B cell (primary cell): ENCODE data around the gene CR1.
"Not testable (repeated sequence)": the region's sequence is repeated elsewhere in the genome, so short reads cannot be mapped to it uniquely, and the experiment has no call there.

Source experiments
- EZH2 ChIP-seq: IDR thresholded peaks from 2 replicates; pipeline ENCODE4 v1.6.1; 2012; ENCODE audit warnings: borderline replicate concordance, low read depth, mild to moderate bottlenecking, moderate library complexity, low read length; ENCODE audit not compliant: insufficient read depth, poor library complexity, severe bottlenecking
- TF ChIP-seq, protein P1 (sequence below): fragments of 200-600 bp; IDR thresholded peaks from one replicate; pipeline ENCODE4 v1.8.0; 2022; ENCODE audit warnings: antibody characterized with exemption, mild to moderate bottlenecking

DNA sequence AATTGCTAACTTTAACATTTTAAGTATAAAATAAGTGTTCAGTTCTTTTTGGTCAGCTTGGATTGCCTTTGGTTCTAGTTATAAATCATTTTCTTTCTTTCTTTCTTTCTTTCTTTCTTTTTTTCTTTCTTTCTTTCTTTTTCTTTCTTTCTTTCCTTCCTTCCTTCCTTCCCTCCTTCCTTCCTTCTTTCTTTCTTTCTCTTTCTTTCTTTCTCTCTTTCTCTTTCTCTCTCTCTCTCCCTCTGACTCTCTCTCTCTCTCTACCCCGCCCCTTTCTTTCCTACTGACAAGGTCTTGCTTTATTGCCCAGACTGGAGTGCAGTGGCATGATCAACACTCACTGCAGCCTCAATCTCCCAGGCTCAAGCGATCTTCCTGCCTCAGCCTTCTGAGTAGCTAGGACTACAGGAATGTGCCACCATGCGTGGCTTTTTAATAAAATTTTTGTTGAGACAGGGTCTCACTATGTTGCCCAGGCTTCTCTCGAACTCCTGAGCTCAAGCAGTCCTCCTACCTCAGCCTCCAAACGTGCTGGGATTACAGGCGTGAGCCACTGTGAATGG, 187.0 kb downstream of the CR1 start:
- TF ChIP-seq EZH2: not testable (repeated sequence)
- TF ChIP-seq, protein P1, sequence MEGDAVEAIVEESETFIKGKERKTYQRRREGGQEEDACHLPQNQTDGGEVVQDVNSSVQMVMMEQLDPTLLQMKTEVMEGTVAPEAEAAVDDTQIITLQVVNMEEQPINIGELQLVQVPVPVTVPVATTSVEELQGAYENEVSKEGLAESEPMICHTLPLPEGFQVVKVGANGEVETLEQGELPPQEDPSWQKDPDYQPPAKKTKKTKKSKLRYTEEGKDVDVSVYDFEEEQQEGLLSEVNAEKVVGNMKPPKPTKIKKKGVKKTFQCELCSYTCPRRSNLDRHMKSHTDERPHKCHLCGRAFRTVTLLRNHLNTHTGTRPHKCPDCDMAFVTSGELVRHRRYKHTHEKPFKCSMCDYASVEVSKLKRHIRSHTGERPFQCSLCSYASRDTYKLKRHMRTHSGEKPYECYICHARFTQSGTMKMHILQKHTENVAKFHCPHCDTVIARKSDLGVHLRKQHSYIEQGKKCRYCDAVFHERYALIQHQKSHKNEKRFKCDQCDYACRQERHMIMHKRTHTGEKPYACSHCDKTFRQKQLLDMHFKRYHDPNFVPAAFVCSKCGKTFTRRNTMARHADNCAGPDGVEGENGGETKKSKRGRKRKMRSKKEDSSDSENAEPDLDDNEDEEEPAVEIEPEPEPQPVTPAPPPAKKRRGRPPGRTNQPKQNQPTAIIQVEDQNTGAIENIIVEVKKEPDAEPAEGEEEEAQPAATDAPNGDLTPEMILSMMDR: not testable (repeated sequence)
